Ascending aorta (tissue), 2 donors: ENCODE data around the gene AGTPBP1. TPM values are rescaled to one million over a fixed set of nuclear protein-coding genes. Genes with fewer than 3 reads are reported as not detected.

Source experiments
- DNase-seq, 2 donors: peaks; one replicate each; pipeline ENCODE4 v3.0.0-alpha.2; 2019; ENCODE audit warnings: low spot score in 2 of 2
- H3K27ac ChIP-seq, 2 donors: fragments of 200-600 bp; sonication (generic); one replicate each; pipeline ENCODE4 v1.5.1; 2016 to 2017; ENCODE audit warnings: mild to moderate bottlenecking in 1 of 2
- H3K27me3 ChIP-seq: fragments of 200-600 bp; sonication (generic); one replicate; pipeline ENCODE4 v1.5.1; 2017
- H3K36me3 ChIP-seq, 2 donors: fragments of 200-600 bp; sonication (generic); one replicate each; pipeline ENCODE4 v1.5.1; 2016
- H3K4me1 ChIP-seq, 2 donors: fragments of 200-600 bp; sonication (generic); one replicate each; pipeline ENCODE4 v1.5.1; 2016 to 2017; ENCODE audit warnings: mild to moderate bottlenecking in 1 of 2
- H3K4me3 ChIP-seq, 2 donors: fragments of 200-600 bp; sonication (generic); one replicate each; pipeline ENCODE4 v1.5.1; 2016 to 2017; ENCODE audit warnings: mild to moderate bottlenecking in 1 of 2
- H3K9me3 ChIP-seq, 2 donors: fragments of 200-600 bp; sonication (generic); one replicate each; pipeline ENCODE4 v1.5.1; 2016
- intact Hi-C: fragments of 100-400 bp; cut with DNase I; formaldehyde crosslinking; loops from one replicate; pipeline ENCODE4 v1.15.1; 2023
- total RNA-seq: library from RNA; depleted of rRNA; stranded (reverse); fragments of >200 nt; gene quantifications from one replicate; pipeline ENCODE4 v1.1.0, GENCODE V29; 2016
- TF ChIP-seq, protein P1 (sequence below), 3 experiments: fragments of 200-600 bp in 2 of 3; fragments of 450-650 bp in 1 of 3; sonication (generic) in 2 of 3; IDR thresholded peaks; one replicate each; pipeline ENCODE4 v1.5.1; 2016 to 2019; ENCODE audit warnings: antibody characterized with exemption in 3 of 3, mild to moderate bottlenecking in 1 of 3, moderate library complexity in 1 of 3

Gene AGTPBP1
- total RNA-seq, 1 donor from 2014 or later = 28.3 TPM

DNA sequence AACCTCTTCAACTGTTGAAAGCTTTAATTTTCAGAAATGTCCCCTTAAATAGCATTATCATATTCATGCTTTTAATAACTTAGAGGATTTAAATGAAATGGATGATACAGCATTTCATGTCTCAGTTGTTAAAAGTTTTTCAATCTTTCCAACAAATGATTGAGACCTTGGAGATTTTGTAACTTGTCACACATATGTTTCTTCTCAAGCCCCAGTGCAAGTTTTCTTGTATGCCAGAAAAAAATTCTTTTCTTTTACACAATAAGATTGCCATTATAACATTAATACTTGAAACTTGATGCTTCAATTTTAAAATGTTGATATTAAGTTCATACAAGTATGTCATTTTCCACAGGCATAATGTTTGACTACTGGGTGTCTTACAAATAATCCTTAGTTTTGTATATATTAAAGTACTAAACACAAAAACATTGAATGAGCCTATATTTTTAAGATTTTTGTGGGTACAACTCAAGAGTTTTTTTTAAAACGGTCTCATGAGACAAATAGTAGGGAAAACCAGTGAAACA, 124.5 kb downstream of the AGTPBP1 start:
- no peak overlapping the region for H3K27ac ChIP-seq
- no peaks in the 10 kb centered on the region for H3K4me1 ChIP-seq
- intact Hi-C loops = no loop called here
- DNase-seq = no peak
- TF ChIP-seq, protein P1, sequence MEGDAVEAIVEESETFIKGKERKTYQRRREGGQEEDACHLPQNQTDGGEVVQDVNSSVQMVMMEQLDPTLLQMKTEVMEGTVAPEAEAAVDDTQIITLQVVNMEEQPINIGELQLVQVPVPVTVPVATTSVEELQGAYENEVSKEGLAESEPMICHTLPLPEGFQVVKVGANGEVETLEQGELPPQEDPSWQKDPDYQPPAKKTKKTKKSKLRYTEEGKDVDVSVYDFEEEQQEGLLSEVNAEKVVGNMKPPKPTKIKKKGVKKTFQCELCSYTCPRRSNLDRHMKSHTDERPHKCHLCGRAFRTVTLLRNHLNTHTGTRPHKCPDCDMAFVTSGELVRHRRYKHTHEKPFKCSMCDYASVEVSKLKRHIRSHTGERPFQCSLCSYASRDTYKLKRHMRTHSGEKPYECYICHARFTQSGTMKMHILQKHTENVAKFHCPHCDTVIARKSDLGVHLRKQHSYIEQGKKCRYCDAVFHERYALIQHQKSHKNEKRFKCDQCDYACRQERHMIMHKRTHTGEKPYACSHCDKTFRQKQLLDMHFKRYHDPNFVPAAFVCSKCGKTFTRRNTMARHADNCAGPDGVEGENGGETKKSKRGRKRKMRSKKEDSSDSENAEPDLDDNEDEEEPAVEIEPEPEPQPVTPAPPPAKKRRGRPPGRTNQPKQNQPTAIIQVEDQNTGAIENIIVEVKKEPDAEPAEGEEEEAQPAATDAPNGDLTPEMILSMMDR (IDR thresholded peaks at IDR 0.05) = no peak
- no peak overlapping the region for H3K4me3 ChIP-seq
- H3K9me3 ChIP-seq = no peaks in the 10 kb centered on the region
- H3K36me3 ChIP-seq = no peaks in the 10 kb centered on the region
- H3K27me3 ChIP-seq = no peaks in the 10 kb centered on the region

- Histone ChIP-seq H3K27ac (no peak overlapping the region), H3K36me3 (no peaks in the 10 kb centered on the region), H3K27me3 (no peaks in the 10 kb centered on the region), H3K4me3 (no peak overlapping the region), H3K4me1 (no peaks in the 10 kb centered on the region), H3K9me3 (no peaks in the 10 kb centered on the region)
- intact Hi-C loops = no loop called here
- DNase-seq = no peak
- TF ChIP-seq, protein P1 (IDR thresholded peaks at IDR 0.05) = no peak
These were observed 126.0 kb downstream of the AGTPBP1 start for GRCh38 chr9:85615792-85616191.

GRCh38 chr9:85610074-85610860, 131.5 kb downstream of the AGTPBP1 start:
- DNase-seq = no peak
- H3K27ac ChIP-seq = no peak overlapping the region
- H3K4me3 ChIP-seq = peak overlapping the region in 1 of 2 donors; percentile 34
- TF ChIP-seq, protein P1 (IDR thresholded peaks at IDR 0.05) = peak; percentile 63 to 83 (median 76)
- H3K27me3 ChIP-seq = no peaks in the 10 kb centered on the region
- H3K4me1 ChIP-seq = no peaks in the 10 kb centered on the region
- H3K36me3 ChIP-seq = no peaks in the 10 kb centered on the region
- no peaks in the 10 kb centered on the region for H3K9me3 ChIP-seq
- intact Hi-C loops = loop anchor here (1.0 to 2.0 kb wide), 2 partner anchors 102 to 1213 kb away; no protein-coding TSS in a partner anchor

DNA sequence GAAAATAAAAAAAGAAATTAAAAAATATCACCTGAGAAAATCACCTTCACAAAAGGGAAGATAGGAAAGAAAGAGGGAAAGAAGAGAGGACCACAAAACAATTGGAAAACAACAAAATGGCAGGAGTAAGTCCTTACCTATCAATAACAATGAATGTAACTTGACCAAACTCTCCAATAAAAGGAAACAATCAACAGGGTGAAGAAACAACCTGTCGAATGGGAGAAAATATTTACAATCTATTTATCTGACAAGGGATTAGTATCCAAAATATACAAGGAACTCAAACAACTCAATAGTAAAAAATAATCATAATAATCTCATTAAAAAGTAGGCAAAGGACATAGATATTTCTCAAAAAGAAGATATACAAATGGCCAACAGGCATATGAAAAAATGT, 135.8 kb downstream of the AGTPBP1 start:
- peaks cover 0 to 15% of the 10 kb centered on the region in 2 donors for H3K36me3 ChIP-seq
- intact Hi-C loops = no loop called here
- TF ChIP-seq, protein P1 (IDR thresholded peaks at IDR 0.05) = no peak
- H3K4me3 ChIP-seq = no peak overlapping the region
- H3K9me3 ChIP-seq = no peaks in the 10 kb centered on the region
- no peaks in the 10 kb centered on the region for H3K27me3 ChIP-seq
- no peak for DNase-seq
- H3K4me1 ChIP-seq = no peaks in the 10 kb centered on the region
- H3K27ac ChIP-seq = no peak overlapping the region

- H3K36me3 ChIP-seq = peaks cover 0 to 15% of the 10 kb centered on the region in 2 donors
- no peaks in the 10 kb centered on the region for H3K4me1 ChIP-seq
- no peak overlapping the region for H3K4me3 ChIP-seq
- no peaks in the 10 kb centered on the region for H3K27me3 ChIP-seq
- H3K27ac ChIP-seq = no peak overlapping the region
- intact Hi-C loops = no loop called here
- no peaks in the 10 kb centered on the region for H3K9me3 ChIP-seq
- no peak for DNase-seq
- TF ChIP-seq, protein P1 (IDR thresholded peaks at IDR 0.05) = no peak
These were observed 137.8 kb downstream of the AGTPBP1 start for GRCh38 chr9:85603936-85604335.
